Bronchial epithelial cell (primary cell): ENCODE data around the gene SMC6. TPM values are rescaled to one million over a fixed set of nuclear protein-coding genes. Genes with fewer than 3 reads are reported as not detected.

ENCODE experiments used
- DNase-seq: peaks from one replicate; pipeline ENCODE4 v3.0.0-alpha.2; 2010; ENCODE audit warnings: low read depth
- FAIRE-seq: peaks from 2 replicates; lab custom pipeline; 2011; peaks lifted over from hg19 to GRCh38; lab: Jason Lieb, UNC
- H3K27me3 ChIP-seq: 2 replicates; pipeline ENCODE4 v1.5.1; 2011; ENCODE audit warnings: low read length; ENCODE audit not compliant: control insufficient read depth, insufficient read depth
- H3K36me3 ChIP-seq: 2 replicates; pipeline ENCODE4 v1.5.1; 2011; ENCODE audit warnings: low read length; ENCODE audit not compliant: control insufficient read depth, insufficient read depth
- H3K4me3 ChIP-seq: 2 replicates; pipeline ENCODE4 v1.5.1; 2011; ENCODE audit warnings: mild to moderate bottlenecking, low read depth, low read length, control low read depth
- CTCF ChIP-seq: IDR thresholded peaks from 2 replicates; pipeline ENCODE4 v1.5.1; 2011; ENCODE audit warnings: mild to moderate bottlenecking, moderate library complexity, low read length, control low read depth, inconsistent platforms; ENCODE audit not compliant: insufficient read depth, severe bottlenecking
- total RNA-seq: library from RNA; depleted of rRNA; stranded (reverse); fragments of >200 nt; gene quantifications from 2 replicates; pipeline ENCODE4 v1.2.1, GENCODE V29; 2014

Gene SMC6
- total RNA-seq, 1 donor from 2014 or later = 20.5 TPM

GRCh38 chr2:17617955-17618354, 135.7 kb downstream of the SMC6 start:
- TF ChIP-seq CTCF = no peak
- no peak for DNase-seq
- no peak for FAIRE-seq
- H3K36me3 ChIP-seq = no peaks in the 10 kb centered on the region
- H3K27me3 ChIP-seq = no peaks in the 10 kb centered on the region
- H3K4me3 ChIP-seq = no peak overlapping the region

- no peak for FAIRE-seq
- no peak for TF ChIP-seq CTCF
Observed at GRCh38 chr2:17617516-17617915, 136.1 kb downstream of the SMC6 start.

GRCh38 chr2:17616405-17616804, 137.2 kb downstream of the SMC6 start:
- TF ChIP-seq CTCF = no peak
- FAIRE-seq (no peak), DNase-seq (no peak)
- no peaks in the 10 kb centered on the region for H3K36me3 ChIP-seq
- no peak overlapping the region for H3K4me3 ChIP-seq
- no peaks in the 10 kb centered on the region for H3K27me3 ChIP-seq

More at GRCh38 chr2:17617516-17617915, 136.1 kb downstream of the SMC6 start:
- H3K4me3 ChIP-seq = no peak overlapping the region
- no peaks in the 10 kb centered on the region for H3K36me3 ChIP-seq
- H3K27me3 ChIP-seq = no peaks in the 10 kb centered on the region
- DNase-seq = no peak

GRCh38 chr2:17615728-17616351, 137.8 kb downstream of the SMC6 start:
- DNase-seq (peak; percentile 91), FAIRE-seq (no peak)
- Histone ChIP-seq H3K36me3 (no peaks in the 10 kb centered on the region), H3K4me3 (no peak overlapping the region), H3K27me3 (no peaks in the 10 kb centered on the region)
- no peak for TF ChIP-seq CTCF

- Histone ChIP-seq H3K4me3 (no peak overlapping the region), H3K36me3 (no peaks in the 10 kb centered on the region), H3K27me3 (no peaks in the 10 kb centered on the region)
- no peak for FAIRE-seq
- TF ChIP-seq CTCF = no peak
- no peak for DNase-seq
Observed at GRCh38 chr2:17615147-17615546, 138.5 kb downstream of the SMC6 start.
